Cerebellar nuclear complex (tissue), 1 donor: ENCODE data around the gene MICAL3.

Experiments used
- DNase-seq, 2 experiments: peaks; one replicate each; lab custom pipeline; 2025; lab: John Stamatoyannopoulos, UW

The MICAL3 gene

DNA sequence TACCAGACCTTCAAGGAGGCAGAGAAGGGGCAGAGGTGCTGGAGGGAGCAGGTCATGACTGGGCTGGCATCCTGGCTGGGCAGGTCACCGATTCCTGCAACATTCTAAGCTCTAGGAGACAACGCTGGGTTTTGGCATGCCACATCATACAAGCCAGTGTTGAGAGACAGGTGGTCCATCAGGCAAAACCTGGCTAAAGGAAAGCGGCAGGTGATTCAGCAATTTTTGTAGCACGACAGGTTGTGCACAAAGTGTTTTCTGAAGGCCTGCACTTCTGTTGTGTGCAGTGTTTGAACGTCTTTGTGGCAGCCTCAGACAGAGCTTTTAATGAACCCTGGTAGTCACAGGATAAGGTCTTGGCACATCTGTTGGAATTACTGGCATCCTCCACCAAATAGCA is 180.2 kb downstream of the MICAL3 start:
- no peak for DNase-seq

DNA sequence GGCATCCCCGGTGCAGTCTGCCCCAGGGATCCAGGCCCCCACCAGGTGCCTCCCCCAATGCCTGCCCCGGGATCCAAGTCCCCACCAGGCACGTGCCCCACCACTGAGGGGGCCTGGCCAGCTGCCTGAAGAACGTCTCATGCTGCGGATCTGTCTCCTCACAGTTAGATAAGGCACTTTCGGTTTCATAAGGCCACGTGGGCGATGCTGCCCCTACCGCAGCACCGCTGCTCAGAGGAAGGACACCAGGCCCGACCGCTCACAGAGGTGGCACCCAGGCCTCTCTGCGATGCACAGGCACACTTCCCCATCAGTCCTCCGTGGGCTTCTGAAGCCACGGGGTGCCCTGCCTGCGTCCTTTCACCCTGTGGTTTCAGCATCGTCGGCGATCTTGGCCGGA is 182.0 kb downstream of the MICAL3 start:
- DNase-seq, result no peak

DNA sequence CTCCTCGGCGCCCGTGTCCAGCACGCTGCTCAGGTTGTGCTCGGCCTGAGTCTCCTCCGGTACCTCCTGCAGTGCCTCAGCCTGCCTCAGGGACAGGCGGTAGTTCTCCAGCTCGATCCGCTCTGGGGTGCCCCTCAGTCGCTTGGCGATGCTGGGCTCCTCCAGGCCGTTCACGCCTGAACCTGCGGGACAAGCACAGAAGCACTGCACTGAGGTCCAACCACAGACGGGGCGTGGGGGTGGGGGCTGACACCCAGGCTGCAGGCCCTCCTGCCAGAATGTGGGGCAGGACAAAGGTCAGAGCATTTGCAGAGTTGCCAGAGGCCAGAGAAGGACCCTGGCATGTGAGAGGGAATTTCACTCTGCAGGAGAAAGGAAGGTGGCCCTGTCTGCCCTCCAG is 182.5 kb downstream of the MICAL3 start:
- no peak for DNase-seq

DNA sequence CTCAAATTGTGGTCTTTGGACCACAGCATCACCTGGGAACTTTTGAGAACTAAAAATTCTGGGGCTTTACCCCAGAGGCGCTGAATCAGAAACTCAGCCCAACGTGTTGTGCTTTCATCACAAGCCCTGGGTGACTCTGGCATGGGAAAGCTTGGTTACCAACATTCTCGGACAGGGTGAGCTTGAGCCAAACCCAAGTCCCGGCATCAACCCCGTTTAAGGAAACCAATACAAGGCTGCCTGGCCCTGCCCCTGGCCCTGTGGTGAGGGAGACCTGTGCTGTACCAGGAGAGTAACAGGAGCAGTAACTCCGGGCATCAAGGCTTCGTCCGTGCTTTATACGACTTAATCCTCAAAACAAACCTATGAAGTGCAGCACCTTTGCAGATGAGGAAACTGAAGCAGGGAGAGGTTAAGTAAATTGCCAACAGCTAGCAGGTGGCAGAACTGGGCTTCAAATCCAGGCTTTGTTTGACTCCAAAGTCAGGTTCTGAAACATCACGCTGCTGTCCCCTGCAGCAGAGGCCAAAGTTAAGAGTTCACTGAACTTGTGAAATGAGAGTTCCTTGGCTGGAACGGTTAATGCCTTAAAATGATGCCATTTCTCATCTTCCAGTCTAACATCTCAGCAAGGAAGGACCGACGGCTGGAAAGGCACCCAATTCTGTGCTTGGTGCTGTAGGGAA is 186.0 kb downstream of the MICAL3 start:
- DNase-seq, result no peak

DNA sequence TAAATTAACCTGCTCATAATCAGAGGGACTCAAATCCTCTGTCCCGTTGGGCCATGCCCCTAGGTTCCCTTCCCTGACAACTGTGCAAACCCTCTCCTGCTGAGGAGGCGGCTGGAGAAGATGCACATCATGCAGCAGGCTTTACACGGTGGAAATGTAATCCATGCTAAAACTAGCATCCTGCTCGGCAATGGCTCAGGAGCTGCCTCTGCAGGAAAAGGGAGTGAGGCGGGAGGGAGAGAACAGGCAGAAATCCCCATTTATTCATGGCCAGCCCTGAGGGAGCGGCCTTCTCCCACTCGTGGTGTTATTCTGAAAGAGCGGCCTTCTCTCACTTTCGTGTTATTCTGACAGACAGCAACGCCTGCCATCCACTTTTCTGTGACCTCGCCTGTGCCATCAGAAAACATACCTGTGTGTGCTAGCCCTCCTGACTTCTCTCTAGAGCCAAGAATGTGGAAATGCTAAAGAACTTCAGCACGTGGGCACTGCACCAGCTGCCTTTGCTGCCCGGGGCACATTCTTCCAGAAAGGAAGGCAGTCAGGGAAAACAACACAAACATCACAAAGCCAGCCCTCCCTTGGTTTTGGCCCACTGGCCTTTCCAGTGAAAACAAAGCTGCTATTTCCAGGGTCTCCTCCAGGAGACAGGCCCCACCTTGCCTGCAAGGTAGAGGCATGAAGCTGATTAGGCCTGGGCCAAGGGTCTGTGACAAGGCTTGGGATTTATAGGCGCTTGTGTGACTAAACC is 187.2 kb downstream of the MICAL3 start:
- DNase-seq, result no peak

DNA sequence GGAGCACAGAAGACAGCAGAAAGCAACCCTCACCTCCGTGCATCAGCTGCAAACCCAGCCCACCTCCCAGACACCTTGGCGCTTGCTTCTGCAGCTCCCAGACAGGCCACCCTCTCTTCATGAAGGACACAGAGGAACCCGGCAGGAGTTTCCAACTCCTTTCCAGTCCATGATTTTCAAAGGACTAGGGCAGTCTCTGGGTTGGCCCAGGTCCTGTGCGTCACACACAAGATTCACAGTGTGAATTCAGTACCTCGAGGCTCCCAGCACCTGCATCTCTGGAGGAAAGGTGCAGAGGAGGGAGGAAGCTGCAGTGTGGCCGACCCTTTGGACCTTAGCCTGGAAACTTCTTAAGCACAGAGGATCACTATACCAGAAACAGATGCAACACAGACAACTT is 189.1 kb downstream of the MICAL3 start:
- no peak for DNase-seq

DNA sequence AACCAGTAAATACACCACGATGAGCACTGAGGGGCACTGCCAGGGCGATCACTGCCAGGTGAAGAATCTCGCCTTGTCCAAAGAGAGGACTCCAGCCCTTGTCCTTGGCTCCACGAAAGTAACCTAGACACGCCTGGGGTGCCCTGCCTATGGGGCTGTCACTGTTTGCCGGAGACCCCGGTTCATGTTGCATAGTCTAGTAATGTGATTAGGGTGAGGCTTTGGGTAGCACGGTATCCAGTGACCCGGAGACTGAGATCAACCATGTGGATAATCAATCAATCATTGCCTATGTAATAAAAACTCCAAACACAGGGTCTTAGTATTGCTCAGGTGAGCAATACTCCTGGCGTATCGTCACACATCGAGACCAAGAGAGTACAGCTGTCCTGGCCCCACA is 190.9 kb downstream of the MICAL3 start:
- no peak for DNase-seq

DNA sequence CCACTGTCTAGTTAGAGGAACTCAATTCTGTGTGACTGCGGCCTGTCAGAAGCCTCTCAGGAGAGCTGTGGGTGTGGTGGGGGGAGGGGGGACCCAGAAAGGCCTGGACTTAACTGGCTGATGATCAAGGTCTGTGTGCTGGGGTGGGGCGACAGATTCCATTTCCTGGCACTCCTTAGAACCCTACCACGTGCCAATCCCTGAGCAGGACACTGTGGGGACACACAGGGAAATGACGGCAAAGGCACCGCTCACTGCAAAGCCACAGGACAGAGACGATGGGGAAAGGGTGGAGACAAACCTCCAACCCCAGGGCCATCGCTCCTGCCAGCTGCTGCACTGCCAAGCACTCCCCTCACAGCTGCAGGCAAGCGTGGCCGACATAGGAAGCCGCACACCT is 191.7 kb downstream of the MICAL3 start:
- no peak for DNase-seq

DNA sequence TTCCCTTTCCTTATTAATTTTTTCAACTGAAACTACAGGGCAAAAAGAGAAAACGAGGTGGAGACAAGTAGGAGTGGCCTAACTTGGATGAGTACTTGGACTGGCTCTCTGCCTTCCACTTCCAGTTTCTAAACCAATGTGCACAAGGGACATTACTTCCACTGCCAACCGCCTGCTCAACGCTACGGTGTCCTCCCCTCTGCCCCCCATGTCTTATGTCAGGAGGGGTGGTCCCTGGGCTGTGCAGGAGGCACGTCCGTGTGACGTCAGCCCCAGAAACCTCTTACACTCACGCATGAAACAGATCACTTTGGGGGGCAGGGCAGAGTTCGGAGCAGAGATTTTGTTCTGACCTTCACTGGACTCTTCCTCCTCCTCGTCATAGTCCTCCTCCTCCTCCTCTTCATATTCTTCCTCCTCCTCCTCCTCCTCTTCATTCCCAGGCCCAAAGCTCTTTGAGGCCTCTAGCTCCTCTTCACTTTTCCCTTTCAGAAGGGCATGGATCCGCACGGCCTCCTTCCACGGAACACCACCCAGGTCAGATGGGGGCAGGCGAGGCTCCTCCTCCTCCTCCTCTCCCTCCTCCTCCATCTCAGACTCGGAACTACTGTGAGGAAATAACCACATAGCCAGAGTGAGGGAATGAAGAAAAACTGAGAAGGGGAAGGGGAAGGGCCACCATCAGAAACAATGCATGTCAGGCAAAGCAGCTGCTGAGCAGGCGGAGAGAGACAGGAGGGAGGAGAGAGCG is 192.7 kb downstream of the MICAL3 start:
- DNase-seq, result no peak

DNA sequence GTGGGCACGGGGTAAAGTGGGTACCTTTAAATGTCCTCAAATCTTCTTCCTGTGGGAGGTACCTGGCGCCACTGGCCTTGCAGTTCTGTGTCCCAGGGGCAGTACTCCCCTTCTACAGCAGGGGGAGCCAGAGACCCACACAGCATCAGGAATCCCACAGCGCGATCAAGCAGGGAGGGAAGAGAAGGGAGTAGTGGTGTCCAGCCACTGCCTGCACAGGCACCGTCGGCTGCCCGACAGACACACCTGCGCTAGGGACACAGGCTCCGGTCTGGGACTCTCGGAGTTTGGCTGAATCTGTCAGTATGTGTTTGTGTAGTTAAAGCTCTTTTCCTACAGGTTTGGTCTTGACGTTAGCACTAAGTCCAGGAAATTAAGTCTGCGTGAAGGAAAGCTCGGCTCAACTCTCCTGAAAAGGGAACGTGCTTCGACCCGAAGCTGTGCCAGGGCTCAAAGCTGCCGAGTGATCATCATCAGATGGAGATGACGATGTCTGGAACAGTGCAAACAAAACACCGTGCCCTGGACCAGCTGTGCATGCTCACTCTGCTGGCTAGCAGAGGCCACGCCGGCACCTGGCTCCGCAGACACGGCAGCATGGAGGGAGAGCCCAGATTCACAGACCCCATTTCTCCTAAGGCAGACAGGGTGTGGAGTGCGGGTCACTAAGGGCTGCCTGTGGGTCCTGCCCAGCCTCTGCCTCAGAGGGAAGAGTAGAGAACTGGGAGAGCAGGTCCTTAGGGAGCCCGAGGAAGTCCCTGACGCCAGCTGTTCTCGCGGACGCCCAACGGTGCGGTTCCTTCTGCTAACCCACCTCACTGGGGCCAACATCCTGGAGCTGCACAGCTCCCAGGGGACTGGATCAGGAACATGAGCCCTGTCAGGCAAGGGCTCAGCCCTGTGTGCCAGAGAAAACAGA is 194.1 kb downstream of the MICAL3 start:
- DNase-seq, result peak; percentile 39 to 87

DNA sequence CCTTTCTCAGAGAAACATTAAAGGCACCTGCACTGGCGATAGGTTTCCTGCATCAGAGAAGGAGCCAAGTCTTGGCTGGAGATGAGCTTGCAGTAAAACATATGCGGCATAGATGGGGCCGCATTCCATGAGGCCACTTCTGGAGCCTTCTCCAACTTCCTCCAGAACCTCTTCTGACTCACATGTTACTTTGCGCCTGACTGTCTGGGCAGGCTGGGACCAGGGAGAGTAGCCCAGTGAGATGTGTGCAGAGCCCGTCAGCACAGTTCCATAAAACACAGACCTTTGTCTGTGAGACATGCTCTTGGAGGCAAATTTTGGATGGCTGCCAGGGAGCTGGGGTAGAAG is 194.7 kb downstream of the MICAL3 start:
- no peak for DNase-seq

DNA sequence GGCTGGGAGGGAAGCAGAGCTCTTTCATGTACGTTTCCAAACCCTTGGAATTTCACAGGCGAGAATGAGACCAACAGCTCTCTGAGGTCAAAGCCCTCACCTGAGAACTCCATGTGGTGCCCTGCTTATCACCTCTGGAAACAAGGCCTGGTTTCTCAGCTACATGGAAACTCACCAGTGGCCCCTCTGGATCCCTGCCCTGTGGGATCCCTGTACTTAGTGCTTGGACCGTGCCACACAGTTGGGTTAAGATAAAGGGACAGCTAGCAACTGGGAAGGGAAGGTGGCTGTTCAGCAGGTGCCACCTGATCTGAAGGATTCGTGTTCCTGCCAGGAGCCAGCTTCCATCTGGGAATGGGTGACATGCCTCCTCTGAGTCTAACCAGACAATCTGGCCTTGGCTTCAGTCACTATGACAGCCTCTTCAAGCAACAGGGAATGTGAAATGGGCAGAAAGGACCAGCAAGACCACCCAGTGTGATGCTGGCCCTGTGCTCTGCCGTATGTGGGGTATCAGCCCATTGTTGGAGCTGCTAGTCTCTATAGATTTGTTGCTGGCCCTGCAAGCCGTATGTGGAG is 195.8 kb downstream of the MICAL3 start:
- DNase-seq, result peak; percentile 23 to 36

DNA sequence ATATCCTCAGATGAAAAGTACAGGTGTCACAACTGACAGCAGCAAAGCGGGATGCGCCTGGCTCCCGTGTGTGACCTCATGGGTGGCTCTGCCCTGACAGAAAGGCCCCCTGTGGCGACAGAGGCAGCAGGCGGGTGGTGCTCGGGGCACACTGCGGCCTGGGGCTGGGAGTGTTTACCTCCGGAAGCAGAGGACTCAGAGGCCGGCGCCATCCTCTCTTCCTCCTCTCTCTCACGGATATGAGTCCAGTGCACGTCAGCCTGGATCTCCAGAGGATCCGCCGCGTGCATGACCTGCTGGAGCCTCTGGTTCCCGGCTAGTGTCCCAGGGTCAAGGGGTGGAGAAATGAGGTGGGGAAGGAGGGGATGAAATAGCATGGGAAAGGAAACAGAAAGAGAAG is 196.9 kb downstream of the MICAL3 start:
- no peak for DNase-seq

DNA sequence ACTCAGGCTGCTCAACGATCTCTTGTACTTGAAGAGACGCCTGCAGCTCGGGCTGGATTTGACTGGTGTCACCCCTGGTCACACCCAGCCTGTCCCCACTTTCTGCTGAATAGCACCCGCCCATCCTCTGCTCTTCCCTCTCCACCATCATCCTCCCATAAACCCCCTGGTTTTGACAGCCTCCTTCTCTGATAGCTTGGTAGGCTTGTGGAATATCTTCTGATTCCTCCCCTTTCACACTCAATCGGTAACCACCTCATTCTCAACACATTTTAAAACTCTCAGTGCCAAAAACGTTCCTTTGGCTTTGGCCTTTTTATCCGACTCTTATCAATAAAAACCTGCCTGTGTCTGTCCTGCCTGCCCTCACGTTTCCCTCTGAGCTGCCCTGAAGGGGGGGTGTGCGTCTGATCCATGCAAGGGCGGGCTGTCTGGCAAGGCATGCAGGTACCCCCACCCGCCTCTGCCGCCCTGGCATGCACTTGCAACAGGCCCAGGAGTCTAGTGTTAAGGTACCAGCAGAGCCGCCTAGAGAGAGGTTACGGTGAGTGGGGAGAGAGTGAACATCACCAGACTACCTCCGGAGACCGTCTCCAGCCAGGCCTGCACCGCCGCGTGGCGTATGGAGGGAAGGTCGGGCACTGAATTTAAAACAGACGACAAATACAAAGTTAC is 198.3 kb downstream of the MICAL3 start:
- DNase-seq, result no peak

DNA sequence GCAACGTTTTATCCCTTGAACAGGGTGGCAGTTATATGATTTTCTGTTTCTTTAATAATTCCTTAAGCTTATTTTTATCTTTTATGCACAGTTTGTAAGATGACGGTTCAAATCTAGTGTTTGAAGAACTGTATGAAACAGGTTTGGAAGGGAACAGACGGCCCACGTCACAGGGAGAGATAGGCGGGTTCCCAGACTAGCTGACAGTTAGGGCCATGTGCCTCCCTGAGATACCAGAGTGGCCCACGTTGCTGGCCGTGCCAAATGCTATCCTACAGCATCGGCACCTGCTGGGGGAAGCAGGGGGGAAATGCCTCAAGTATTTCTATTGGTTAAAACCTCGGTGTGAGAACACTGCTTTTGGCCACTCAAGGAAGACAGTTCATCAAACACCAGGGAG is 199.9 kb downstream of the MICAL3 start:
- DNase-seq, result no peak

DNA sequence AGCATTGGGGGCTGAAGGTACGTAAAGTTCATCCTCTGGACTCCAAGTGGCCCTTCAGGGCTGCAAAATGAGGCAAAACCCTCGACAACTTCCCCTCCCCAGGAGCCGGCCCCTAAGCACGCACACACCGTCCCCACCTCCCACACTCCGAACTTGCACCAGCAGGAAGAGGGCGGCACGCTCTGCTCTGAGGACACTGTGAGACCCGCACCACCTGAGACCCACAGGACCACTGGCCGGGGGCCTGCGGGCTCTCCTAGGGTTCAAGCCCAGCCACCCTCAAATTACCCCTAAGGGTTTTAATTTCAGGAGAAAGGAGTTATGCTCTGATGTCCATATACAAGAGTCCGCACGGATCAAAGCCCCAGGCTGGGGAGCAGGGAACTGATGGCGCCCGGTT is 200.4 kb downstream of the MICAL3 start:
- DNase-seq, result no peak

DNA sequence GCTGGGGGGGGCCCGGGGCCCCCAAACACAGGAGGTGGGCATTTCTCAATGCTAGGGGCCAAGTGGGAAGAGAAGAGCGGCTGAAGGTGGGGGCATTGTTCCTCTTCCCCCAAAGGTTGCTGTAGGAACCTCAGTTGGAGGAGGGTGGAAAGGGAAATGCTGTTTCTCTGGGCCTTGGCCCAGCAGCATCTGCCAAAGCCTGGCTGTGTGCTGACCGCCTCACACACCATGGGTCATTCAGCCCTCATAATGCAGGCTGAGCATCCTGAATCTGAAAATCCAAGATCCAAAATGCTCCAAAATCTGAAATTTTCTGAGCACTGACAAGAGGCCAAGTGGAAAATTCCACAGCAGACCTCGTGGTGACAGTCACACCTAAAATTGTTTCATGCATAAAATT is 201.1 kb downstream of the MICAL3 start:
- no peak for DNase-seq

DNA sequence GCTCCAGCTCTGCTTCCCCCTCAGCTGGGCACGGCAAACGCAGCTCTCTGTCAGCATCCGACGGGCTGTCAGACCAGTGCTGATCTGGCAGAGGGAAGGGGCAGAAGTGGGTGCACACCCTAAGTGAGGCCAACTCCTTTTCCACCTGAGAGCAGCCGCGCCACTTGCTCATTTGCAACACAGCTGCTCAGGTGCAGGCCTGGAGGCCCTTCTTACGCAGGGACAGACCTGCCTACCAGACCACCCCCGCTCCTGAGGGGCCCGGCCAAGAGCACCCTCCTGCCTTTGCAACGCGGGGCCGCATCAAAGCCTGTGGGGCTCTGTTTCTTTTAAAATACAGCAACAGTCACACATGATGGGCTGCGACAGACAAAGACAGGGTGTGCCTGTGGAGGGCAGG is 202.3 kb downstream of the MICAL3 start:
- no peak for DNase-seq

DNA sequence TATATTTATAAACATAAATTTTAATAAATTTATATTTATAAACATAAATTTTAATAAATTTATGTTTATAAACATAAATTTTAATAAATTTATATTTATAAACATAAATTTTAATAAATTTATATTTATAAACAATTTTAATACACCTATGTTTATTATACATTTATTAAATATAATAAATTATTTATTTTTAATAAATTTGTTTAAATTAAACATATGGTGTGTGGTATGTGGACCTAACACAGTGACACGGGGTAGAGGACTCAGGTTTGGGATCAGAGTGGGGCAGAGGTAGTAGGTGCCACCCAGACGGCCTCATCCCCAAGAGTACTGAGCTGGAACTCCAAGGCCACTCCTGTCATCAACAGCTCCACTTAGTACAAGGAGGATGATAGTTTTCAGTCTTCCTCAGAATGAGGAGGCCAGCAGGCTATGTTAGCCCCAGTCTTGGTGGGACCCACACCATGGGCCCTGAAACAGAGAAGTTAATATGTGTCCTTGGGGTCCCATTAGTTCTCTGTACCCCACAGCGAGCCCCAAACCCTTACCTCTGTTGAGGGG is 203.4 kb downstream of the MICAL3 start:
- no peak for DNase-seq

DNA sequence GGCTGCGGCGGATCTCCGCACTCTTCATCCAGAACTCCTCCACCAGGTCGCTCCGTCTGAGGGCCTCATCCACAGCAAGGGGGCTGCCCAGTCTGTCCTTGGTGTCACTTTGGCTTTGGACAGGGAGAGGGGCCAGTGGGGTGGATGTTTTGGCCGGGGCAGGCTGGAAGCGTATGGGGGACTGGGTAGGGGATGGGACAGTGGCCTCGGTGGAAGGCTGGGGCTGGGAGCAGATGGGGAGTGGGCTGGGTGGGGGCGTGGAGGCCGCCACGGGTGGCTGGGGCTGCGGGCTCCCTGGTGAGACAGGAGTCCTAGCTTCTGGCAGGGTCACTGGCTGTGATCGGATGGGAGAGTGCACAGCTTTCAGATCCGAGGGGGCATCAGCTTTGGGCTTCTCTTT is 205.7 kb downstream of the MICAL3 start:
- no peak for DNase-seq

DNA sequence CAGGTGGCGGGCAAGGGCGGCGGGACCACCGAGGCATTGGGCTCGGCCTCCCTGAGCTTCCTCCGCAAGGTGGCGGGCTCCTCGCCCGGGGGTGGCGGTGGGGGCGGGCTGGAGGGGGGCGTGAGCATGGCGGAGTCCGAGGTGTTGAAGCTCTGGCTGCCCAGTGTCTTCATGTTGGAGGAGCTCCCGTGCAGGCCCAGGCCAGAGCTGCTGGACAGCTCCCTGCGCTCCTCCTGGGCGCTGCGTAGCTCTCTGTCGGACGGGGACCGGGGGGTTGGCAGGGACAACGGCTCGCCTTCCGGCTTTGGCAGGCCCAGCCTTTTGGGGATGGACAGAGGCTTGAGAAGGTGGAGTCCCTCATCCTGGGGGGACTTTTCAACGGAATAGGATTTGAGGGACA is 206.2 kb downstream of the MICAL3 start:
- DNase-seq, result no peak
